ENCODE results near the gene SLC32A1. TPM values are rescaled to one million over a fixed set of nuclear protein-coding genes. Genes with fewer than 3 reads are reported as not detected.

Gene SLC32A1
- total RNA-seq, 1 experiment from 2014 or later, result 0.24 TPM

GRCh38 chr20:38764567-38765318 lies 40.5 kb downstream of the SLC32A1 start:
- Mint-ChIP-seq H3K4me3 (no peak overlapping the region), H3K27me3 (ENCODE audit: low read depth) (no peaks in the 10 kb centered on the region), H3K9me3 (no peaks in the 10 kb centered on the region; a peak in 1 of 5 replicates), H3K36me3 (ENCODE audit: insufficient read depth in 1 of 3, low read depth in 3 of 3) (peaks cover 14 to 82% (median 56%) of the 10 kb centered on the region in 3 experiments; a peak in 6 of 7 replicates), H3K4me1 (peaks cover 2% of the 10 kb centered on the region in 2 experiments; a peak in 1 of 4 replicates), H3K27ac (no peak overlapping the region; a peak in 1 of 7 replicates)
- H3K9ac ChIP-seq (ENCODE audit: extremely low read depth, insufficient read length, low read length), result no peak overlapping the region
- H4K20me1 ChIP-seq (ENCODE audit: control insufficient read depth, insufficient read depth, insufficient read length), result no peaks in the 10 kb centered on the region
- H3K79me1 ChIP-seq (ENCODE audit: insufficient read depth, low read depth, low read length, poor library complexity, severe bottlenecking), result no peaks in the 10 kb centered on the region
- H3T11ph ChIP-seq (ENCODE audit: low read length), result no peak overlapping the region
- no peak for DNase-seq
- WGBS (ENCODE audit: extremely low coverage, insufficient read length, low lambda C conversion rate), result no CpG with 5 or more reads among the region's 11 CpGs
- no peaks in the 10 kb centered on the region for H3K4me1 ChIP-seq (ENCODE audit: insufficient read depth, low read length)
- H4K5ac ChIP-seq (ENCODE audit: insufficient read length, low read depth, low read length), result no peak overlapping the region
- no peak overlapping the region for H2BK15ac ChIP-seq (ENCODE audit: low read depth, low read length)
- H2BK120ac ChIP-seq (ENCODE audit: low read depth, low read length, poor library complexity, severe bottlenecking), result no peak overlapping the region
- H2BK5ac ChIP-seq (ENCODE audit: insufficient read length, low read length), result no peak overlapping the region
- H3K4ac ChIP-seq (ENCODE audit: low read depth, low read length), result no peak overlapping the region
- H4K91ac ChIP-seq (ENCODE audit: insufficient read length, low read depth, low read length), result no peak overlapping the region
- H3K18ac ChIP-seq (ENCODE audit: insufficient read length, low read depth, low read length), result no peak overlapping the region
- H3K4me2 ChIP-seq (ENCODE audit: insufficient read depth, insufficient read length, low read length), result no peak overlapping the region
- no peak overlapping the region for H2BK20ac ChIP-seq (ENCODE audit: low read depth, low read length, poor library complexity, severe bottlenecking)
- no peak overlapping the region for H2AK5ac ChIP-seq (ENCODE audit: insufficient read length, low read length)
- H4K8ac ChIP-seq (replicated peaks; ENCODE audit: insufficient read length, low read depth, low read length), result no peak overlapping the region
- H3K79me2 ChIP-seq (ENCODE audit: insufficient read depth, low read length), result no peaks in the 10 kb centered on the region
- no peak overlapping the region for H3K14ac ChIP-seq (ENCODE audit: insufficient read depth, low read length)
- no peak overlapping the region for H2AFZ ChIP-seq (ENCODE audit: low read length)
- TF ChIP-seq CTCF (conservative IDR thresholded peaks at IDR 0.05), result no peak
- H3K27me3 ChIP-seq (ENCODE audit: insufficient read depth, low read length), result no peaks in the 10 kb centered on the region
- H3K27ac ChIP-seq (ENCODE audit: insufficient read length, low read depth, low read length), result no peak overlapping the region
- no peak overlapping the region for H2BK12ac ChIP-seq (ENCODE audit: insufficient read length, low read depth, low read length)
- H3K56ac ChIP-seq (ENCODE audit: insufficient read length, low read depth, low read length), result no peak overlapping the region
- no peaks in the 10 kb centered on the region for H3K23me2 ChIP-seq (ENCODE audit: insufficient read length, low read depth, low read length, poor library complexity, severe bottlenecking)
- no peak overlapping the region for H3K23ac ChIP-seq (ENCODE audit: insufficient read length, low read depth, low read length)
- H3K9me3 ChIP-seq (ENCODE audit: control insufficient read depth, low read depth, low read length), result no peaks in the 10 kb centered on the region

Measured in H9 (cell line).